Liver (tissue), 9 donors: ENCODE data around the gene NKTR. TPM values are rescaled to one million over a fixed set of nuclear protein-coding genes. Genes with fewer than 3 reads are reported as not detected.

Experiments
- DNase-seq: peaks from one replicate; pipeline ENCODE4 v3.0.0-alpha.2; 2017; ENCODE audit warnings: low spot score
- H3K27ac ChIP-seq, 2 donors: one replicate each; pipeline ENCODE4 v1.7.0; 2013; ENCODE audit warnings: inconsistent platforms in 2 of 2, low read length in 2 of 2, control low read depth in 1 of 2, low read depth in 1 of 2, mild to moderate bottlenecking in 1 of 2
- H3K27me3 ChIP-seq, 4 donors: one replicate each; pipeline versions ENCODE4 v1.6.1 to v1.7.0; 2013; ENCODE audit warnings: low read length in 3 of 4, inconsistent platforms in 1 of 4, mild to moderate bottlenecking in 1 of 4, moderate library complexity in 1 of 4; ENCODE audit not compliant: control insufficient read depth in 4 of 4, insufficient read depth in 4 of 4
- H3K36me3 ChIP-seq, 4 donors: one replicate each; pipeline versions ENCODE4 v1.6.1 to v1.7.0; 2013; ENCODE audit warnings: low read length in 3 of 4, mild to moderate bottlenecking in 3 of 4, low read depth in 1 of 4, moderate library complexity in 1 of 4; ENCODE audit not compliant: control insufficient read depth in 4 of 4, insufficient read depth in 3 of 4
- H3K4me1 ChIP-seq, 4 donors: one replicate each; pipeline versions ENCODE4 v1.6.1 to v1.7.0; 2013; ENCODE audit warnings: low read length in 3 of 4, mild to moderate bottlenecking in 3 of 4, moderate library complexity in 1 of 4; ENCODE audit not compliant: control insufficient read depth in 4 of 4, insufficient read depth in 4 of 4
- H3K4me3 ChIP-seq, 3 donors: one replicate each; pipeline versions ENCODE4 v1.6.1 to v1.7.0; 2013; ENCODE audit warnings: low read length in 3 of 3, control low read depth in 1 of 3, low read depth in 1 of 3, mild to moderate bottlenecking in 1 of 3
- H3K9ac ChIP-seq, 2 donors: one replicate each; pipeline ENCODE4 v1.7.0; 2013; ENCODE audit warnings: low read length in 2 of 2, mild to moderate bottlenecking in 2 of 2, moderate library complexity in 2 of 2, control low read depth in 1 of 2, low read depth in 1 of 2
- H3K9me3 ChIP-seq, 4 donors: one replicate each; pipeline versions ENCODE4 v1.6.1 to v1.7.0; 2013; ENCODE audit warnings: low read length in 3 of 4; ENCODE audit not compliant: control insufficient read depth in 4 of 4
- ATF3 ChIP-seq: IDR thresholded peaks from 2 replicates; pipeline ENCODE4 v1.6.1; 2016; ENCODE audit warnings: antibody characterized with exemption
- CTCF ChIP-seq: fragments of 150-350 bp; IDR thresholded peaks from 2 replicates; pipeline ENCODE4 v1.5.1; 2017; ENCODE audit warnings: improper control_type of control experiment, low read depth, low read length; ENCODE audit not compliant: missing input control
- EGR1 ChIP-seq, 2 donors: IDR thresholded peaks; 2 replicates each; pipeline ENCODE4 v1.6.1; 2016 to 2018; ENCODE audit warnings: antibody characterized with exemption in 2 of 2, low read depth in 2 of 2
- FOXA1 ChIP-seq: IDR thresholded peaks from 2 replicates; pipeline ENCODE4 v1.6.1; 2016; ENCODE audit warnings: antibody characterized with exemption
- FOXA2 ChIP-seq: IDR thresholded peaks from 2 replicates; pipeline ENCODE4 v1.6.1; 2016; ENCODE audit warnings: antibody characterized with exemption
- GABPA ChIP-seq, 2 donors: IDR thresholded peaks in 1 of 2; conservative IDR thresholded peaks in 1 of 2; 2 replicates each; pipeline ENCODE4 v1.6.1; 2016; ENCODE audit warnings: antibody characterized with exemption in 2 of 2, mild to moderate bottlenecking in 1 of 2, moderate library complexity in 1 of 2
- HNF4A ChIP-seq, 2 donors: conservative IDR thresholded peaks; 2 replicates each; pipeline ENCODE4 v1.6.1; 2016; ENCODE audit warnings: antibody characterized with exemption in 2 of 2, mild to moderate bottlenecking in 2 of 2
- HNF4G ChIP-seq: IDR thresholded peaks from 2 replicates; pipeline ENCODE4 v1.6.1; 2016; ENCODE audit warnings: antibody characterized with exemption
- JUND ChIP-seq, 2 donors: IDR thresholded peaks; 2 replicates each; pipeline ENCODE4 v1.6.1; 2016; ENCODE audit warnings: antibody characterized with exemption in 2 of 2
- MAX ChIP-seq: IDR thresholded peaks from 2 replicates; pipeline ENCODE4 v1.6.1; 2016; ENCODE audit warnings: antibody characterized with exemption
- RAD21 ChIP-seq, 2 donors: IDR thresholded peaks; 2 replicates each; pipeline ENCODE4 v1.6.1; 2016; ENCODE audit warnings: antibody characterized with exemption in 2 of 2, mild to moderate bottlenecking in 2 of 2
- REST ChIP-seq: IDR thresholded peaks from 2 replicates; pipeline ENCODE4 v1.6.1; 2016; ENCODE audit warnings: antibody characterized with exemption, mild to moderate bottlenecking
- RXRA ChIP-seq, 2 donors: IDR thresholded peaks; 2 replicates each; pipeline ENCODE4 v1.6.1; 2017 to 2018; ENCODE audit warnings: antibody characterized with exemption in 2 of 2, mild to moderate bottlenecking in 1 of 2
- SP1 ChIP-seq: IDR thresholded peaks from 2 replicates; pipeline ENCODE4 v1.6.1; 2018; ENCODE audit warnings: antibody characterized with exemption, mild to moderate bottlenecking
- TAF1 ChIP-seq: conservative IDR thresholded peaks from 2 replicates; pipeline ENCODE4 v1.6.1; 2016; ENCODE audit warnings: antibody characterized with exemption, mild to moderate bottlenecking
- YY1 ChIP-seq: IDR thresholded peaks from 2 replicates; pipeline ENCODE4 v1.6.1; 2016; ENCODE audit warnings: antibody characterized with exemption, mild to moderate bottlenecking
- ZBTB33 ChIP-seq: IDR thresholded peaks from 2 replicates; pipeline ENCODE4 v1.6.1; 2016; ENCODE audit warnings: antibody characterized with exemption
- WGBS: extraction: QIAGEN DNeasy Blood & Tissue Kit; methylation state at CpG from one replicate; pipeline ENCODE4 v1.1.7; 2013; 5-methylcytosine and 5-hydroxymethylcytosine counted together
- polyA plus RNA-seq, 2 donors: library from polyadenylated mRNA; stranded (reverse) in 1 of 2; unstranded in 1 of 2; fragments of 200-250 nt in 1 of 2; fragments of >200 nt in 1 of 2; fragmentation: Nextera tagmentation in 1 of 2; extraction: Ambion mirVana in 1 of 2; gene quantifications; one replicate each; pipeline versions ENCODE4 v1.2.1 to v1.2.3, GENCODE V29; 2013 to 2015
- total RNA-seq, 2 donors: library from RNA; depleted of rRNA; stranded (reverse); fragments of >200 nt; gene quantifications; one replicate each; pipeline ENCODE4 v1.2.3, GENCODE V29; 2014
- donor health status: healthy.
- donor health status: healthy.
- donor health status: healthy.
- donor health status: healthy.
- donor health status: healthy.

The NKTR gene
- total and polyA plus RNA-seq, 4 donors, result 5.8 to 75.5 (median 28.1) TPM

GRCh38 chr3:42653560-42654330 lies 53.3 kb downstream of the NKTR start, which contains the start of gene ZBTB47:
TSS of gene ZBTB47 (plus strand) at chr3:42653697. CDS start at chr3:42658356, 4,659 bp downstream.
- TF ChIP-seq ATF3 (no peak), JUND (IDR thresholded peaks at IDR 0.05) (no peak), ZBTB33 (no peak), GABPA (IDR thresholded peaks at IDR 0.05 in 1 of 2, conservative IDR thresholded peaks at IDR 0.05 in 1 of 2) (no peak), CTCF (no peak), HNF4A (conservative IDR thresholded peaks at IDR 0.05) (no peak), MAX (no peak), RAD21 (IDR thresholded peaks at IDR 0.05) (no peak), RXRA (IDR thresholded peaks at IDR 0.05) (no peak), TAF1 (no peak), FOXA2 (no peak), HNF4G (no peak), SP1 (no peak), REST (no peak), EGR1 (IDR thresholded peaks at IDR 0.05; ENCODE audit: low read depth in 2 of 2) (no peak), FOXA1 (no peak), YY1 (no peak)
- Histone ChIP-seq H3K27me3 (no peaks in the 10 kb centered on the region), H3K4me3 (peak within 1 kb of the TSS; percentile 42 to 89 (median 66)), H3K4me1 (peaks cover 5 to 15% (median 11%) of the 10 kb centered on the region in 4 donors), H3K36me3 (peaks cover 2 to 5% (median 4%) of the 10 kb centered on the region in 4 donors), H3K9ac (peak within 1 kb of the TSS in 1 of 2 donors; percentile 16), H3K27ac (peak within 1 kb of the TSS; percentile 26 to 39), H3K9me3 (no peaks in the 10 kb centered on the region)
- DNase-seq, result peak; percentile 30
- WGBS, result 18% methylated on average over 31 of the region's 31 CpGs
